Karpas-422 (cell line): ENCODE measurements around the gene TTLL1. TPM values are rescaled to one million over a fixed set of nuclear protein-coding genes. Genes with fewer than 3 reads are reported as not detected.

ENCODE experiments used
- DNase-seq: peaks from one replicate; pipeline ENCODE4 v3.0.0-alpha.2; 2015
- H2AFZ ChIP-seq: fragments of 200-600 bp; sonication (generic); 2 replicates; pipeline ENCODE4 v1.6.1; 2014; ENCODE audit warnings: antibody characterized with exemption, low read length, mixed read lengths
- H3K27ac ChIP-seq: fragments of 200-600 bp; sonication (generic); 2 replicates; pipeline ENCODE4 v1.5.1; 2014; ENCODE audit warnings: mild to moderate bottlenecking, low read length, moderate library complexity
- H3K27me3 ChIP-seq: fragments of 200-600 bp; sonication (generic); 2 replicates; pipeline ENCODE4 v1.6.1; 2014; ENCODE audit warnings: low read length, mixed read lengths
- H3K36me3 ChIP-seq: fragments of 200-600 bp; sonication (generic); 2 replicates; pipeline ENCODE4 v1.6.1; 2014; ENCODE audit warnings: low read length, mixed read lengths; ENCODE audit not compliant: insufficient read depth
- H3K4me1 ChIP-seq: fragments of 200-600 bp; sonication (generic); 2 replicates; pipeline ENCODE4 v1.6.1; 2014; ENCODE audit warnings: mild to moderate bottlenecking, low read length, mixed read lengths
- H3K4me2 ChIP-seq: fragments of 200-600 bp; sonication (generic); 2 replicates; pipeline ENCODE4 v1.6.1; 2014; ENCODE audit warnings: low read length, low read depth, mild to moderate bottlenecking; ENCODE audit not compliant: poor library complexity, severe bottlenecking
- H3K4me3 ChIP-seq: fragments of 200-600 bp; sonication (generic); 2 replicates; pipeline ENCODE4 v1.5.1; 2014; ENCODE audit warnings: mild to moderate bottlenecking, antibody characterized with exemption, low read length, mixed read lengths
- H3K79me2 ChIP-seq: fragments of 200-600 bp; sonication (generic); 2 replicates; pipeline ENCODE4 v1.6.1; 2014; ENCODE audit warnings: mild to moderate bottlenecking, low read length, mixed read lengths
- H3K9ac ChIP-seq: fragments of 200-600 bp; sonication (generic); 2 replicates; pipeline ENCODE4 v1.6.0; 2014; ENCODE audit warnings: low read length
- H3K9me2 ChIP-seq: fragments of 200-600 bp; sonication (generic), shearing (Covaris generic); replicated peaks from 2 replicates; pipeline ENCODE4 v1.6.0; 2014; ENCODE audit warnings: mild to moderate bottlenecking, low read length, moderate library complexity; ENCODE audit not compliant: insufficient read depth
- H3K9me3 ChIP-seq: fragments of 300-700, 200-600 bp; sonication (generic); 2 replicates; pipeline ENCODE4 v1.6.1; 2014; ENCODE audit warnings: low read length, mixed read lengths
- H4K20me1 ChIP-seq: fragments of 200-600 bp; sonication (generic); 2 replicates; pipeline ENCODE4 v1.6.1; 2014; ENCODE audit warnings: mild to moderate bottlenecking, antibody characterized with exemption, low read length, low read depth; ENCODE audit not compliant: insufficient read depth
- total RNA-seq: library from RNA; depleted of rRNA; stranded (reverse); fragments of >200 nt; shearing (Covaris generic); gene quantifications from 2 replicates; pipeline ENCODE4 v1.2.3, GENCODE V29; 2014; ENCODE audit warnings: low replicate concordance

TTLL1 gene
- total RNA-seq, 1 experiment from 2014 or later = 0.97 TPM

DNA sequence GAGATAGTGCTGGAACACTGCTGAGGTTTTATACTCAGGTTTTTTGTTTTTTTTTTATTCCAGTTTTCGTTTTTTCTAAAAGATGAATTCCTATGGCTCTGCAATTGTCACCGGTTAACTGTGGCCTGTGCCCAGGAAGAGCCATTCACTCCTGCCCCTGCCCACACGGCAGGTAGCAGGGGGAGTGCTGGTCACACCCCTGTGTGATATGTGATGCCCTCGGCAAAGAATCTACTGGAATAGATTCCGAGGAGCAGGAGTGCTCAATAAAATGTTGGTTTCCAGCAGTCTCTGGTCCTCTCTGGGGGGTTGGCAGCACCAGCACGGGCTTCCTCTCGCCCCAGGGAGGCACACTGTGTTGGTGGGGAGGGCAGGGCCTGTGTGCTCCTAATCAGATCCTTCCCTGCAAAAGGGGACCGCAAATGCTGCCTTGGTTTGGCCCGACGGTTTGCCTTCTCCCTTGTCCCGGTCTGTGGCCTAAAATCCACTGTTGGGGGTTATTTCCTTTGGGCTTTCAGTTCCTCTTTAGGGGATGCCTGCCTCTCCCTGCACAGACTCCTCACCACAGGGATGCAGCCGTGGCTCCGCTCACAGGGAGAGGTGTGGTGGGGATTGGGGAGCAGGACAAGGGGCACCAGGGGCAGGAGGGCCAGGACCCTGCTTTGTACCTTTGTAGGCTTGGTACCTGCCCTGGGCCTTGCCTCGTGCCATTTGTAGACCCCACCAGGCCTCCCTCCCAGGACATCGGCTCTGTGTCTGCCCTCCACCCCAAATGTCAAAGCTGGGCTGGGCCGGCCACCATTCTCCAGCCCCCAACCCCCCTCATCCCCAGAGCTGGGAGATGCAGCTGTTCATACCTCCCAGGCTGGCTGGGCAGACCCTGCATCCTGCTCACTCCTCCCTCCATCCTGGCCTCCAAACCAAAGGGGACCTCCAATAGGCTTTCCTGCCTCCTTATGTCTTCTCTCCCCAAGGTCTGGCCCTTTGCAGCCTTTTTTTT, 40.5 kb upstream of the TTLL1 start:
- DNase-seq = no peak
- Histone ChIP-seq H3K9me2 (no peaks in the 10 kb centered on the region), H3K27ac (no peak overlapping the region), H3K36me3 (0 out of 2 replicates have a peak, but pooled peaks cover 4% of the 10 kb centered on the region), H2AFZ (no peak overlapping the region), H3K79me2 (no peaks in the 10 kb centered on the region), H3K4me1 (no peaks in the 10 kb centered on the region), H3K4me2 (no peak overlapping the region), H3K4me3 (no peak overlapping the region), H3K9me3 (no peaks in the 10 kb centered on the region), H3K27me3 (no peaks in the 10 kb centered on the region), H3K9ac (no peak overlapping the region), H4K20me1 (0 out of 2 replicates have a peak, but pooled peaks cover 7% of the 10 kb centered on the region)

DNA sequence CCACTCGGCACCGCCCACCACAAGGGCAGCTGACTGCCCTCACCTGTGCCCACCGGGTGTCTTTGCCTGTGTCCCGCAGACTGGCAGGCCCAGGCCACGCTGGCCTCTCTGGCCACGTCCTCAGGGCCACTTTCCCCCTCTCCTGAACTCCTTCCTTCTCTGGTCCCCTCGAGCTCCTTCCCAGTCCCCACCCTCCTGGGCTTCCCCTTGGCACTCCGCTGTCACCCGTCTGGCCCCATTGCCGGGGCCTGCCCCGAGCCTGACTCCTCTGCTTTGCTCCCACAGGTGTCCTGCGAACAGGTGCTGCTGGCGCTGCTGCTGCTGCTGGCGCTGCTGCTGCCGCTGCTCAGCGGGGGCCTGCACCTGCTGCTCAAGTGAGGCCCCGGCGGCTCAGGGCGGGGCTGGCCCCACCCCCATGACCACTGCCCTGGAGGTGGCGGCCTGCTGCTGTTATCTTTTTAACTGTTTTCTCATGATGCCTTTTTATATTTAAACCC, 39.8 kb upstream of the TTLL1 start:
- no peaks in the 10 kb centered on the region for H3K79me2 ChIP-seq
- H4K20me1 ChIP-seq = 0 out of 2 replicates have a peak, but pooled peaks cover 7% of the 10 kb centered on the region
- H3K4me3 ChIP-seq = no peak overlapping the region
- no peaks in the 10 kb centered on the region for H3K27me3 ChIP-seq
- no peak for DNase-seq
- no peaks in the 10 kb centered on the region for H3K4me1 ChIP-seq
- H3K4me2 ChIP-seq = no peak overlapping the region
- no peaks in the 10 kb centered on the region for H3K36me3 ChIP-seq
- H3K9ac ChIP-seq = no peak overlapping the region
- no peak overlapping the region for H3K27ac ChIP-seq
- H3K9me2 ChIP-seq = no peaks in the 10 kb centered on the region
- no peaks in the 10 kb centered on the region for H3K9me3 ChIP-seq
- no peak overlapping the region for H2AFZ ChIP-seq

DNA sequence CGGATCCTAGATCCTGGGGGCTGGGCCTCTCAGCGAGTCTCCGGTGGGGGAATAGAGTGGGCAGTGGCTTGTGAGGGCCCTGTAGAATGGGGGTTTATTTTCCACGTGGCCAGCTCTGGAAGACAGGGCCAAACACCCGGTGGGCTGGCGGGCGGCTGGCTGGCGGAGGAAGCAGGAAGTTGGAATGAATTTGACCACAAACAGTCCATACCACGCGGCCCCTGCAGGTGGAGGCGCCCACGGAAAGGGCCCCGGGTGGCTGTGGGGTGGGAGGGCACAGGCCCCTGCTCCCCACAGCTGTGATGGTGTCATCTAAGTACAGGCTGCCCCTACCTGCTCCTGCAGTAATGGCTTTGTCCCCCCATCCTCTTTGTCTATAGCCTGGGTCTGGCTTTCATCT, 38.9 kb upstream of the TTLL1 start:
- Histone ChIP-seq H3K9me2 (no peaks in the 10 kb centered on the region), H3K9me3 (no peaks in the 10 kb centered on the region), H2AFZ (no peak overlapping the region), H3K4me3 (no peak overlapping the region), H3K9ac (no peak overlapping the region), H3K79me2 (no peaks in the 10 kb centered on the region), H3K4me1 (no peaks in the 10 kb centered on the region), H3K36me3 (no peaks in the 10 kb centered on the region), H3K27me3 (no peaks in the 10 kb centered on the region), H3K27ac (no peak overlapping the region), H4K20me1 (0 out of 2 replicates have a peak, but pooled peaks cover 6% of the 10 kb centered on the region), H3K4me2 (no peak overlapping the region)
- DNase-seq = no peak

DNA sequence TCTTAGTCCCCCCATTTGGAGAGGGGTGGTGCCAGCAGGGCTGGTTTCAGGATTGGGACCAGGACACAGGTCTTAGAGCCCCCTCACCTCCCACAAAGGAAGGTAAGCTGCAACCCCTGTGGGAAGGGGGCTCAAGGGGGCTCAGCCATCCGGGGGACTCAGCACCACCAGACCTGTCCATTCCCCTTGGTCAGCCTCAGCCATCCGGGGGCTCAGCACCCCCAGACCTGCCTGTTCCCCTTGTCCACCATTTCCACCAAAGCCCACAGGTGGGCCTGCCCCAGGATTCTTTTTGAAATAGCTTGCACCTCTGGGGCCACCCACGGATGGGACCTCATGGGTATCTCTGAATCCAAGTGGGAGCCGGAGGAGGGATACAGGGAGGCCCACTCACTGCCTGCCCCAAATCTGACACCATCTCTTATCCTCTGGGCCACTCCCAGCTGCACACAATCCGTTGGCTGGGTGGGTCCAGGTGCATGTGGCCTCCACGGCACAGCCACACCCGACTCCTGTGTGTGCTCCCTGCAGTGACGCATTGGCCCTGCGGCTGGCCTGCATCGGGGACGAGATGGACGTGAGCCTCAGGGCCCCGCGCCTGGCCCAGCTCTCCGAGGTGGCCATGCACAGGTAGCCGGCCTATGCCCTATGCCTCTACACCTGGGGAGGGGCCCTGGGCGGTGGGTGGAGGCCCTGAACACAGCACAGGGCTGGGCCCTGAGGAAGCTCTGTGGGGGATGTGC, 38.1 kb upstream of the TTLL1 start:
- H4K20me1 ChIP-seq = no peaks in the 10 kb centered on the region
- no peaks in the 10 kb centered on the region for H3K9me2 ChIP-seq
- no peak overlapping the region for H3K4me3 ChIP-seq
- no peak overlapping the region for H3K9ac ChIP-seq
- no peaks in the 10 kb centered on the region for H3K4me1 ChIP-seq
- H3K4me2 ChIP-seq = no peak overlapping the region
- no peak for DNase-seq
- no peak overlapping the region for H2AFZ ChIP-seq
- no peaks in the 10 kb centered on the region for H3K36me3 ChIP-seq
- no peak overlapping the region for H3K27ac ChIP-seq
- no peaks in the 10 kb centered on the region for H3K27me3 ChIP-seq
- H3K79me2 ChIP-seq = no peaks in the 10 kb centered on the region
- H3K9me3 ChIP-seq = no peaks in the 10 kb centered on the region

DNA sequence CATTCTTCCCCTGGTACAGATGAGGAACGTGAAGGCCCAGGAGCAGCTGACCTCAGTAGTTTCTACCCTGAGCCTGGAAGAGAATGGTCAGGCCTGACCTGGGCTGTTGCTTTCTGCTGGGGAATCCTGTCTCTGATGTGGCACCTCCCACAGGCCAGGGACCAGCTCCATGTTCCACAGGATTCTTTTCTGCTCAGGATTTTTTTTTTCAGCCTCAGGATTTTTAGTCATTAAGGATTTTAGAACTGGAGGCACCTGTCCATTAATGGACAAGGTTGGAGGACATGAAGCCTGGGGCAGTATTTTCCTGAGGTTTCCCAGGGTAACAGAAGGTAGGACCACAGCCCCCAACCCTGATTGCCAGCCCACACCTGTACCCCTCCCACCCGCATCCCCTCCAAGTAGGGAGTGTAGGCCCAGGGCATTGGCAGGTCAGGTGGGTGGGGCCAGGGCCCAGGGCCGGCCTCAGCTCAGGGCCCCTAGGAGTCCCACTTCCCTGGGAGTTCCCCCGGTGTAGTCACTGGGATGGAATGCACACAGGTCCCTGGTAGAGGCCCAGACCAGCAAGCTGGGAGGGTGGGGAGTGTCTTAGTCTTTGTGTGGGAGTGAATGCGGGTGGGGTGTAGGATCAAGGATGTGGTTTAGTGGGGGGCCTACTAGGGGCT, 37.4 kb upstream of the TTLL1 start:
- no peak overlapping the region for H2AFZ ChIP-seq
- H3K9me2 ChIP-seq = no peaks in the 10 kb centered on the region
- H4K20me1 ChIP-seq = no peaks in the 10 kb centered on the region
- no peak overlapping the region for H3K9ac ChIP-seq
- H3K27ac ChIP-seq = no peak overlapping the region
- H3K9me3 ChIP-seq = no peaks in the 10 kb centered on the region
- no peak overlapping the region for H3K4me3 ChIP-seq
- DNase-seq = no peak
- H3K27me3 ChIP-seq = no peaks in the 10 kb centered on the region
- no peaks in the 10 kb centered on the region for H3K36me3 ChIP-seq
- no peak overlapping the region for H3K4me2 ChIP-seq
- H3K4me1 ChIP-seq = no peaks in the 10 kb centered on the region
- H3K79me2 ChIP-seq = no peaks in the 10 kb centered on the region

DNA sequence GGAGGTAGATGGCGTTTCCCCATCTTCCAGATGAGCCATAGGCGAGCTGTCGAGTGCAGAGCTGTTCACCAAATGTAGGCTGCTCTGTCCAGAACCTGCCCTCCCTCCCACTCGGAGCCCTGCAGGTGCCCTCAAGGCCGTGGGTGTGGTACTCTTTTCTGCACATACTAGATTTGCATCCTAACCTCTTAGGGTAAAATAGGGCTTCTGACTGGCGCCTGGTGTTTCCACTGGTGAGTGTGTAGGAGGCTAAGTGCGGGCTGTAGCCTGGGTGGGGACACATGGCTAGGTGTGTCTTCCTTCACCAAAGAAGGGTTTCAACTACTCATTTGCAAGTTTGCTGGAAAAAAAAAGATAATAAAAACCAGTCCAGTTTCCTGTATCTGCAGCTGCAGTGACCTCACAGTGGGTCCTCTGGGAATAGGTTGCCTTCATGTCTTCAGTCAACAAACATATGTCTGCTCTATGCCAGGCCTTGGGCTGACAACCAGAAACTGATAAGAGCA, 29.8 kb upstream of the TTLL1 start:
- peak overlapping the region; percentile 36; the same call in 1 of the 2 replicates for H2AFZ ChIP-seq
- H3K4me3 ChIP-seq = peak overlapping the region; percentile 23; the same call in 1 of the 2 replicates
- no peaks in the 10 kb centered on the region for H3K9me3 ChIP-seq
- peak overlapping the region; percentile 50 for H3K4me2 ChIP-seq
- peak; percentile 68 for DNase-seq
- H3K27ac ChIP-seq = no peak overlapping the region
- no peaks in the 10 kb centered on the region for H3K36me3 ChIP-seq
- H3K9me2 ChIP-seq = no peaks in the 10 kb centered on the region
- H3K9ac ChIP-seq = 0 out of 2 replicates have a peak overlapping the region, but pooled peaks have one; percentile 0
- no peaks in the 10 kb centered on the region for H4K20me1 ChIP-seq
- H3K4me1 ChIP-seq = peaks cover 20% of the 10 kb centered on the region
- no peaks in the 10 kb centered on the region for H3K27me3 ChIP-seq
- H3K79me2 ChIP-seq = no peaks in the 10 kb centered on the region

DNA sequence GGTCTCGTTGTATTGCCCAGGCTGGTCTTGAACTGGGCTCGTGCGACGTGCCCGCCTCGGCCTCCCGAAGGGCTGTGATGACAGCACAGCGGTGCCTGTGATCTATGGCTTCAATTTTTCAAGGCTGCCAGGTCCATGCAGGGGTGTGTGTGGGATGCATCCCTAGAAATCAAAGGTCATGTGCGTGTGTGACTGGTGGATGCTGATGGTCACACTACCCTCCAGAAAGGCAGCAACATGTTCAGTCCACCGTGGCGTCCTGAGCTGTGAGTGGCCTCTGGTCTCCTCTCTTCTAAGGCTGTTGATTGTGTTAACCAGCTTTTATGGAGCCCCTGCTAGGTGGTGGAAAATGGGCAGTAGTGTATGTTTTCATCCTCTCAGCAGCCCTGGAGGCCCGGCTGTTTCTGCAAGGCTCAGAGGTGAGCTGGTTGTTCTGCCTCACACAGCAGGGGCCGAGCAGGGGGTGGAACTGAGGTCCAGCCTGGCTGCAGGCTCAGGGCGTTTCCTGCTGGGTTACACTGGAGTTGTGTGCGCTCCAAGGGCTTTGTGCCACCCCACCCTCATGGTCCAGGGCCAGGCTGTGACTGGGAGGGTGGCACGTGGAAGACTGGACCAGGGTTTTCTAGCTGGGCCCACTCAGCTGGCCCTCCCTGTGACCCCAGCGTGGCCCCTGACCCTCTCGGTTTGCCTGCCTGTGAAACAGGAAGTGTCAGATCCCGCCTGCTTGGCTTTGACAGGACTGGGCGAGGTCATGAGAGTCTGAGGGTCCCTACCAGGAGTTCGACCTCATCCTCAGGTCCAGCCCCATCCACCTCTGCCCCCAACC, 29.0 kb upstream of the TTLL1 start:
- H3K27ac ChIP-seq = no peak overlapping the region
- H4K20me1 ChIP-seq = no peaks in the 10 kb centered on the region
- H3K36me3 ChIP-seq = no peaks in the 10 kb centered on the region
- no peaks in the 10 kb centered on the region for H3K79me2 ChIP-seq
- H3K27me3 ChIP-seq = no peaks in the 10 kb centered on the region
- no peaks in the 10 kb centered on the region for H3K9me3 ChIP-seq
- peak overlapping the region; percentile 23; the same call in 1 of the 2 replicates for H3K4me3 ChIP-seq
- no peak for DNase-seq
- 0 out of 2 replicates have a peak overlapping the region, but pooled peaks have one; percentile 0 for H3K9ac ChIP-seq
- H3K9me2 ChIP-seq = no peaks in the 10 kb centered on the region
- H2AFZ ChIP-seq = peak overlapping the region; percentile 36; the same call in 1 of the 2 replicates
- peak overlapping the region; percentile 50 for H3K4me2 ChIP-seq
- peaks cover 23% of the 10 kb centered on the region for H3K4me1 ChIP-seq
